ENCODE results near the gene HIC1.
"Not testable (repeated sequence)": the region's sequence is repeated elsewhere in the genome, so short reads cannot be mapped to it uniquely, and the experiment has no call there.

HIC1 gene, protein sequence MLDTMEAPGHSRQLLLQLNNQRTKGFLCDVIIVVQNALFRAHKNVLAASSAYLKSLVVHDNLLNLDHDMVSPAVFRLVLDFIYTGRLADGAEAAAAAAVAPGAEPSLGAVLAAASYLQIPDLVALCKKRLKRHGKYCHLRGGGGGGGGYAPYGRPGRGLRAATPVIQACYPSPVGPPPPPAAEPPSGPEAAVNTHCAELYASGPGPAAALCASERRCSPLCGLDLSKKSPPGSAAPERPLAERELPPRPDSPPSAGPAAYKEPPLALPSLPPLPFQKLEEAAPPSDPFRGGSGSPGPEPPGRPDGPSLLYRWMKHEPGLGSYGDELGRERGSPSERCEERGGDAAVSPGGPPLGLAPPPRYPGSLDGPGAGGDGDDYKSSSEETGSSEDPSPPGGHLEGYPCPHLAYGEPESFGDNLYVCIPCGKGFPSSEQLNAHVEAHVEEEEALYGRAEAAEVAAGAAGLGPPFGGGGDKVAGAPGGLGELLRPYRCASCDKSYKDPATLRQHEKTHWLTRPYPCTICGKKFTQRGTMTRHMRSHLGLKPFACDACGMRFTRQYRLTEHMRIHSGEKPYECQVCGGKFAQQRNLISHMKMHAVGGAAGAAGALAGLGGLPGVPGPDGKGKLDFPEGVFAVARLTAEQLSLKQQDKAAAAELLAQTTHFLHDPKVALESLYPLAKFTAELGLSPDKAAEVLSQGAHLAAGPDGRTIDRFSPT

DNA sequence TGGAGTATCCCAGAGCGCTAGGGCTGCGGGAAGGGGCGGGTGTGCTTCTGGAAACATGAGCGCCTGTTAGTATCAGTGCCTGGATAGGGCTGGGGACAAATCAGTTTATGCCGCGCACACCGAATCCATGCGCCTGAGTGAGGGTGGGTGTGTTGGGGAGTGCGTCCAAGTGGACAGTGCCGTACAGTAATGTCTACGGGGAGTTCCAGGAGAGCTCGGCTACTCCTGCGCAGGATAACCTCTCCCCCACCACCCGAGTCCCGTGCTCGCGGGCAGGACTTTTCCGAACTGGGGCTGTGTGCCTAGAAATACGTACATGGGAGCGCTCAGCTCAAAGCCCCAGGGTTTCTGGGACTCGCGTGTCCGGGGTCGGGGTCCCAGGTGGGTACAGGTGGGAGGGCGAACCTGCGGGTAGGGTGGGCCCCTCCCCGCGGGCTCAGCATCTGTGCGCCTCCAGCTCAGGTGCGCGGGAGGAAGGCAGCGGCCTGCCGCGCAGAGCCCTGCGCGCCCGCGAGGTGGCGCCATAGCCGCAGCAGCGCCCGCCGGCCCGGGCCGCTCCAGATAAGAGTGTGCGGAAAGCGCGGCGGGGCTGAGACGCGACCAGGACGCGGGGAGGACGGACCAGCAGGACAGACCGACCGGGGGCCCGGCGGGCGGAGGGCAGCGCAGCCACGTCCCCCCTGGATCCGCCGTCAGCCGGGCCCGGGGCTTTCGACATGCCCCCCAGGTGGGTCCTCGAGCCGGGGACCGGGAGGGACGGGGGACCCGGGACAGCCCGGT, at the start of gene HIC1:
Gene HIC1, plus strand, starts transcription at position 592 of the 780 bp plus-strand sequence. CDS start 1,588 bp downstream, outside the sequence.
- DNase-seq = peak; percentile 35

DNA sequence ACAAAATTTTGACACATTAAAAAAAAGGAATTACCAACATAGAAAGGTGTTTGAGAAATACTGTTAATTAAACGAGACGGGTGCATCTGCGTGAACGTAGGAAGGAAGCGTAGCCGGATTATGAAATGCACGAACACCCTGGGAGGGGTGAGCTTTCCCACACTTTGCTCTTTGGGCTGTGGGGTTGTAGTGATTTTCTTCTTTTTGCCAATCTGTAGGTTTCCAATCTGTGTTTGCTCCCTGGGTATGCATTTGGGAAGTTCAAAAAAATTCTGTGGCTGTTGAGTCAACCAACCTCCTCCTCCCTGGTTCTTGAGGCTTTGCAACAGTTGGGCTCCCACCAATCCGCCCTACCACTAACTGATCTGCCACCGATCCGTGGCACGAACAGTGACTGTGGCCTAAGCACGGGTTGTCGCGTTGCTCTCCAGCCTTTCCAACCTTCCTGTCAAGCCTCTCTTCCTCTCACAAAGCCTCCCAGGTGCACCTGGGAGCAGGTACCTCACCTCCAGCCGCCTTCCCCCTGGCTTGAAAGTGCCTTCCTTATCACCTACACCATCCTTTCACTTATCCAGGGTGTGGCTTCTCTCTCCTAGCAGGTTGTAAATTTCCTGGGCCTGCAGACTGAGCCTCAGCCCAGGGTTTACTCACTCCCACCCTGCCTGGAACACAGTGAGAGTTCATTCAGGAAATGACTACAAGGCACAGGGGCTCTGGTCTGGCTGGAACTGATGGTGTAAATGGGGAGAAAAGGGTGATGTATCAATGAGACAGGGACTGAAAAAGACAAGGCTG, 46.4 kb upstream of the HIC1 start:
- DNase-seq = no peak

DNA sequence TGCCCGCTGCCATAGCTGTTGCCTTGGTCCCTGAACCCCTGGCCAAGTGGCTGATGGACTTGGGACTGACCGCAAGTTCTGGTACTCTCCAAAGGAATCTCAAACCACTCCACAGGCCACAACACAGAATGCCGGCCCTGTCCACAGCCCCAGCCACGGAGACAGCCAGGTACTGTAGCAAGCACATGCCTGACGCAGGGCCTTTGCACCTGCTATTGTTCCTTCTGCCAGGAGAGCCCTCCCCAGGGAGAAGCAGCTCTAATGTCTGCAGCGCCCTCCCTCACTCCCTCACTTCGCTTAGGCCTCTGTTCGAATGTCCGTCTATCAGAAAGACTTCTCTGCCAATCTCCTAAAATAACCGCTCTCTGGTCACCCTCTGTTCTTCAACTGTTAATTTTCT, 45.2 kb upstream of the HIC1 start:
- DNase-seq = no peak

DNA sequence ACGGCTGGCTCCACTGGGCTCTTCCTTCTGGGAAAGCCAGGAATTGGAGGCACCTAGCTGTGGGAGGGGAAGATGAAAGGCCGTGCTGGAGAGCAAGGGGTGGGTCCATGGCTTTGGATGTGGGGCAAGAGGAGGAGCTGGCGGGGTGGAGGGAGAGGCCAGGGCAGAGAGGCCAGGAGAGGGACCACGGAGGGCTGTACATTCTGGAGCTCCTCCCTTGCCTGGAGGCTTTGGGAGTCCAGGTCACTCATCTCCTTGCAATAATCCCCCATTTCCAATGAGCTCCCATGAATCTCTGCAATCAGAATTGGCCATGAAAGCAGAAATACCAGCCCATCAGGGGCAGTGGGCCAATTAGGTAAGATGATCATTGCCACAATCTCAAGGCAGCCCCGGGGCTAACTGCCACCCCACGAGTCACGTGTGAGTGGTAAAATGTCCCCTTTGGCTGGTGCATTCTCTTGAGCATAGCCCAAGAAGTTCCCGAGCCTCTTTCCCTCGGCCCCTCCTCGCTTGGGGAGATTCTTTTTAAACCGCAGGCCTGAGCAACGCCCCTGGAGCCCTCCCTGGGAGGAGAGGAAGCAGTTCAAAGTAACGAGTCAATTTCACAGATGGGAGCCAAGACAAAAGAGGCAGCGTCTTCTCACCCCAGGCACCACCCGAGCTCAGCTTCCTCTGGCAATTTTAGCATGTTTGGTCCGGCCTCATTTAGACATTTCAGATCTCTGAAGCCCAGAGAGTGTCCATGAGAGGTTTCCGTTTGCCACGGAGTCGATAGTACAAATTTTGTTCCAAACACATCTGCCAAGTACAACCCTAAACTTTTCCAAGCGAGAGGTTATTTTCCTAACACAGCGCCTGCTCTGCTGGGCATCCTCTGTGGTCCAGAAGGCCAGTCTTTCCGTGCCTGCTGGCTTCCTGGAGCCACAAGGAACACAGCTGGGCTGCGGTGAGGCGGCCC, 43.2 kb upstream of the HIC1 start:
- no peak for DNase-seq

DNA sequence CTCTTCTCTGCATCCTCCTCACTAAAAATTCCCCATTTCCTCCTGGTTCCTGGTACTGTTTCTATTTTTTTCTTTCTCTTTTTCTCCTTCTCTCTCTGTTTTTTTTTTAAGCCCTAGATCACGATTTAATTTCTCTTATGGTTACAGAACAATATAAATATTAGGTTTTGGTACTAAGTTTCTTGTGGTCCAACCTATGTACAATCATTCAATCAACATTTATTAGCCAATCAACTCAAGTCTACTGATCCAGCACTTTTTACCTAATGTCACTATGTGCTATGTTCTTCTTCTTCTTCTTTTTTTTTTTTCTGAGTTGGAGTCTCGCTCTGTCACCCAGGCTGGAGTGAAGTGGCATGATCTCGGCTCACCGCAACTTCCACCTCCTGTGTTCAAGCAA, 42.4 kb upstream of the HIC1 start:
- DNase-seq = no peak

DNA sequence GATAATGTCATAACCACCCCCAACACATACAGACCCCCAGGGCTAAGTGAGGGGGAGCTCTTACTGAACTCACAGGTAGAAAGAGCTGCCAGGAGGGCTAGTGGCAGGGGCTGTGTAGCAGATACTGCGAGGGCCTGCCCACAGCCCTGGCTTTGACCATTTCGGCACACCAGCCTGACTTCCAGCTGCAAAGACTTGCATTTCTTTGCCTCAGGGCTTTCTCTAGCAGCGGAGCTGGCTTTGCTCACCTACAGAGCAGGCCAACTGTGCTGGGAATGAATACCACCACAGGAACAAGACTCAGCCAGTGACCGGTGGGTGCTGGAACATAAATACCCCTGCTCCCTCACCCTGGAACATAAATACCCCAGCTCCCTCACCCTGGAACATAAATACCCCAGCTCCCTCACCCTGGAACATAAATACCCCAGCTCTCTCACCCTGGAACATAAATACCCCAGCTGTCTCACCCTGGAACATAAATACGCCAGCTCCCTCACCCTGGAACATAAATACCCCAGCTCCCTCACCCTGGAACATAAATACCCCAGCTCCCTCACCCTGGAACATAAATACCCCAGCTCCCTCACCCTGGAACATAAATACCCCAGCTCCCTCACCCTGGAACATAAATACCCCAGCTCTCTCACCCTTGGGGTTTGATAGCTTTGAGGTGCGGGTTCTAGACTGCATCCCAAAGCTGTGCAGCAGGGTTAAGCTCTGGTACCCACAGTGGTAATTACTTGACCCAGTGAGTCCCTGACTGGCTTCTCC, 41.5 kb upstream of the HIC1 start:
- not testable (repeated sequence) for DNase-seq

DNA sequence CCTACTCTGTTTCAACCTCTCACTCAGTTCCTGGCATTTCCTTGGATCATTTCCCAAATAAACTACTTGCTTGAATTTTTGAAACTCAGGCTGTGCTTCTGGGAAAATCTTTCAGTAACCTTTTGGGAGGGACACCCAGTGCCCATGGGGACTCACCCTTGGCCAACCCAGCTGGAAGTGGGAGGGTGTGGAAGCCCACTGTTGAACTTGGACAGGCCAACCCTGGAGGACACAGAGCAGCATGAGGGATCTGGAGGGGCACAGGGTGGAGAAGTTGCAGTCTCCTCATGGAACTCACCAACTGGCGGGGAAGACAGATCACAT, 40.9 kb upstream of the HIC1 start:
- no peak for DNase-seq

DNA sequence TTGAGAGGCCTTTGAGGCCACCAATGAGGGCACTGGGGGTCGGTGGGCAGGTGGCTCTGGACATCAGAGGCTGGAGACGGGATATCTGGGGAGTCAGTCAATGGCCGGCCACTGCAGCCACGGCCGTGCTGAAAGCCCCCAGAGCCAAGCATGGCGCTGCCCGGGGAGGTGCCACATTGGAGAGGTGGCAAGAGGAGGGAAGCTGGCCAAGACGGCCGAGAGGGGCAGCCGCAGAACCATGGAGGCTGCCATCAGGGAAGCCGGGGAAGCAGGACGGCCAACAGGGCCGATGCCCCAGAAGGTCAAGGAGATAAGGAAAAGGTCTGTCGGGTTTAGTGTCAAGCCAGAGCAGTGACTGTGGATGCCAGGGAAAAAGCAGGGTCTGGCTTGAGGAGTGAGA, 39.6 kb upstream of the HIC1 start:
- no peak for DNase-seq

DNA sequence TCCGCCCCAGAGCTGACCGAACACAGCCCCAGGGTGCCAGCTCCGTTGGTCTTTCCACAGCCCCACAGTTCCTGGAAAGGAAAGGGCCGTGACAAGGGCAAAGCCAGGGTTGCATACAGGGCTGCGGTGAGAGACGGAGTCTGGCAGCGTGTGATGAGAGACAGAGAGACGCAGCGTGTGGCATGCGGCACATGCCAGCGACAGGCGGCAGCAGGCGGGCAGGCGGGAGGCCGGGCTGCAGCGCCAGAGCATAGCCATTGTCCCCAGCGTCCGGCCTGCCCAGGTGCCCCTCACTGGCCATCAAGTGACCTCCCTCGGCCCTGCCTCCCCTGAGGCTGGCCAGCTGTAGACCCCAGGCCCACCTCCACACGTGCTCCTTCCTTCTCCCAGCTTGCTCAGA, 38.4 kb upstream of the HIC1 start:
- no peak for DNase-seq

DNA sequence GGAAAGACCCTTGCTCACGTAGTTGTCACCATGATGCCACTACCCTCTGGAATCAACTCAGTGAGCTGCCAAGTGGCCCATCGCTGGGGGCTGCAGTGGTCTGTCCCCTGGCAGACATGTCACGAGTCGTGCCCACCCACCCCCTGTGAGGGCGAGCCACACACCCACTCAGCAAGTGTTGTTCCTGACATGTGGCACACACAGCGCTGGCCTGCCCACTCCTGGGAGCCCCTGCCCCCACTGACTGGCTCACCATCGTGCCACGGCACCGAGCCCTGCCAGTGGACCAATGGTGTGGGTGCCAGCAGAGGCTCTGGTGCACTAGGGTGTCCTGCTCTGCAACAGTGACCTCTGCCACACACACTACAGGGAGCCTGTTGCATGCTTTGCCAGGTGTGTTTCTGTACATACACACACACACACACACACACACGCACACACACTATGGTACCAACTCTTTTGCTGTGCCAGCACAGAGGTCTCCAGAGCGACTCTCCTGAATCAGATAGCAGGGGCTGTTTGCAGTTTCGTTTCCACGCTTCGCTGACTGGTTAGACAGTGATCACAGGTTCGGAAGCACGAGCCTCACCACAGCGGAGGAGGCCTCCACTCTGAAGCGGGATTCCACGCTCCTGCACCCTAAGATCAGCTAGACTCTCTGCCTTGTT, 37.5 kb upstream of the HIC1 start:
- DNase-seq = no peak

DNA sequence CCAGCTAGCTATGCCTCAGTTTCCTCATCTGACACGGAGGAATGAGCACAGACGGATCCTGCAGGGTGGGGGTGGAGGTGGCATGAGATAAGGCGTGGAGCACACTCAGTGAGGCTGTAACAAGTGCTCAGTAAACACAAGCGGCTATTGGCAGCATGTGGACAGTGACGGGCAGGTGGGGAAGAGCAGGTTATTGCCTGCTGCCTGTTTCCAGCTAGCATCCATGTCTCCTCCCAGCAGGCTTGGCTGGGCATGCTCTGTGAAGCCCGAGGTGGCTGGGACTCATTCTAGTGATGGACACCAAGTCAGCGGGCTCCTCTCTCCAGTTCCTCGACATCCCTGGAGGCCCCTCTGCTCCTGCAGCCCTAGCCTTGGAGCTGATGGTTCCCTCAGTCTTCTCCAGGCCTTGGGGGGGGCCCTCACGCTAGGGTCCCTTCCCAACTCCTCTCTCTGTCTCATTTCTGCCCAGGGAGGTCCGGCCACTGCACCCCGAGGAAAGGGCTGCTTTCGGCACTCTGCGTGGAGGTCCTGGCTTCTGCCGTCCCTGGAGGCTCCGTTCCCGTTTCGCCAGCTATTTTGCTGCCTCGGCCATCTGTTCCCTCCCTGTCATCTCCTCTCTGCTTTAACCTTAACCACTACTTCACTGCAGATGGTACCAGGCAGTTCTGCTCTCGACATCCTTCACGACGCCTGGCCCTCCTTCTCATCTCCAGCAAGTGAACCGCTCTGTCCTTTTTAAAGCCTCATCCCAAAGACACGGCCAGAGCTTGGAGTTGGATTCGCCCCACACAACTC, 36.0 kb upstream of the HIC1 start:
- DNase-seq = no peak

DNA sequence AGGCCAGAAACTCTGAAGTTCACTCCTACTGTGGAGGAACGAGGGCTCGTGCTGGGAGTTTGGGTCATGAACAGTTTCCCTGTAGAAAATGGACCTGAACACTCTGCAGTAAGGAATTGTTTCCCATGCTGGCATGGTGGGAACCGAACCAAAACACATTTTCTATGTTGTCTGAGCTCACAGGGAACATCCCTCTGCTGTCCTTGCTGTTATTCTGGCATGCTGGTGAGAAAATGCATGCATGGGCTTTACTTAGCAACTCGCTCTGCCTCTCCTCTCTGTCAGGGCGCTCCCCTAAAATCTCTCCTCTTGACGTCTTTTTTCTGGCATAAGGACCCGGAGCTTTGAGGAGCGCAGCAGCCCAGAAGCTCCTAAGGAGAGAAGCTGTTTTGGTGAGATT, 35.2 kb upstream of the HIC1 start:
- DNase-seq = no peak

DNA sequence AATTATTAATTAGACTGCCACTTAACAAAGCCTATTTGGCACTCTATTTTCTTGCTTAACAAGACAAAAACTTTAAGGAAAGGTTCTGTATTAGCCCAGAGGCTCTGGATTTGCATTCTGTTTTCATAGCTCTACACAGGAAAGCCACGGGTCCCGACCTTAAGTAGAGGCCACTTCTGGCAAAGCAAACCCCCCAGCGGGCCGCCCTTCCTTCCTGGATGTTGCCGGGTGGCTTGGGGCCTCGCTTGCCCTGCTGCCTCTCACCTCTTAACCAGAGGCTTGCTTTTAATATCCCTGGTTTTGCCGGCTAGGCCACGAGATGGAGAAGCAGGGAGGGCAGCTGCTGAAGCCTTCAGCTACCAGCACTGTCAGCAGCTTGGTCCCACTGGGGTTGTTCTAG, 34.2 kb upstream of the HIC1 start:
- DNase-seq = no peak

DNA sequence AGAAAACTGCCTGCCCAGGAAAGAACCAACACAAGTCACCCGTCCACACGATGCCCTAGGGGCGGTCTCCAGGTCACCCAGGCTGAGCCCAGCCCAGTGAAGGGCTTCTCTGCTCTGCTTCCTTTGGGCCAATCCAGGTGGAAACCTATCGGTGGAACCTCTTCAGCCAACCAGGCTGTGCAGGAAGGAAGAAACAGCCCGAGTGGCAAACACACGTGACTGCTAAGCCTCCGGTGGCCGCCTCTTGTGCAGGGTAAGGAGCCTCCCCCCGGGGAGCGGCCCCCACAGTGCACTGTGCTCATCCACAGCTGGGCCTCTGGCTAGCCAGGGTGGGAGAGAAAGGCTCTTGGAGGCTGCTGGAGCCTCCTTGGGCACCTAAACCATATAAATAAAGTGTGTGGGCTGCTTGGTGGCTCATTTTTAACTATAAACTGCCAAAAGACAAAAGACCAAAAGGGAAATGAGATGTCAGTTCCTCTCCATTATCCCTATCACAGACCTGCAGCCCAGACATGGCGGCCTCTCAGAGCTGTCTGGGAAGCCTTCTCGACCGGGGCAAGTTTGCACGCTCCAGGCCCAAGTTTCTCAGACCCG, 32.2 kb upstream of the HIC1 start:
- DNase-seq = no peak

DNA sequence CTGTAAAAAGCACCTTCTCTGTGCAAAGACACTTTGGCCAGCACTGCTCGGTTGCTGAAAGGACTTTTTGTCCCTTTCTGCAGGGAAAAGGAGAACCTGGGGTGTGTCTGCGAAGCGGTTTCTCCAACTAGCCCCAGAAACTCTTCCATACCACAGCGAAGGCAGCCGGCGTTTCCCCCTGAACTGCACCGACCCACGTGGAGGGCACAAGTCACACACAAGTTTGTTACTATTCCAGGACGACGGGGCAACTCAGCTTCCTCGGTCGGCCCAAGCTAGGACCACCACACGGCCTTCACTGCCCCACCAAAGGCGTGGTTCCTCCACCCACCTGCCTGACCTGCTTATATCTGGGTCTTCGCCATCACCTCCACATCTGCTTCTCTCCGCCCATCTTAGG, 31.6 kb upstream of the HIC1 start:
- no peak for DNase-seq

DNA sequence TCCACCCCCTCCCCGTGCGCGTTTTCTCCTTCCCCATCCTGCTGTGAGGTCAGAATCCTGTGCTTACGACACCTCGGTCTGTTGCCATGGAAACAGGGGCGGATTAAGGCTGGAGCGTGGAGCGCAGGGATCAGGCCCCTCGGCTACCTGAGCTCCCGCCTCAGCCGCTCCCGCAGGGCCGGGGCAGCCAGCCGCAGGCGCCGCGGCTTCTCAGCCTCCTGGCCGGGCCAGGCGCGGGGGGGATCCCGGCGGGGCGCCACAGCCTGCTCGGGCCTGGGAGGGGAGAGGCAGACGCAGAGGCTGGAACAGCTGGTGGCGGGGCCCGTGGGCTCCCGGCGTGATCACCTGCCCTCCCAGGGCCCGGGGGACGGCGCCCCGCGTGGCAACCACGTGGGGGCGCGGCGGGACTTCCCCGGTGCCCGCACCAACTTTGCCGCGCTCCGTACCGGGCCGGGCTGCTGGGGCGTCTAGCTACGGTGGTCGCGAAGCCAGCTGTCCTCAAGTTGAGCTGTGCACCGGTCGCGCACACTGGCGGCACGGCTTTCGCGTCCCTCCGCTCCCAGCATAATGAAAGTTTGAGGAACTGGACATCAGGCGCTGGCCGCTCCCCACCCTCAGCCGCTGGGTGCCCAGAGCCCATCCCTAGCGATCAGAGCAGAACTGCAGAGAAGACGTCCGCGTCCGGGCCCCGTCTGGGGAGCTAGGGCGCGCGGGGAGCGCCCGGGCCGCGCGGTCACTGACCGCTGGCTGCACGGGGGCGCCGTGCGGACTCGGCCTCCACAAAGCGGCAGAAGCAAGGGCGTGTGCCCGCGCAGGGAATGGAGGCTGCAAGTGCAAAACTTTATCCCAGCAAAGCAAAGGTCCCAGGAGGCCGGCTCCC, 31.0 kb upstream of the HIC1 start:
- no peak for DNase-seq

DNA sequence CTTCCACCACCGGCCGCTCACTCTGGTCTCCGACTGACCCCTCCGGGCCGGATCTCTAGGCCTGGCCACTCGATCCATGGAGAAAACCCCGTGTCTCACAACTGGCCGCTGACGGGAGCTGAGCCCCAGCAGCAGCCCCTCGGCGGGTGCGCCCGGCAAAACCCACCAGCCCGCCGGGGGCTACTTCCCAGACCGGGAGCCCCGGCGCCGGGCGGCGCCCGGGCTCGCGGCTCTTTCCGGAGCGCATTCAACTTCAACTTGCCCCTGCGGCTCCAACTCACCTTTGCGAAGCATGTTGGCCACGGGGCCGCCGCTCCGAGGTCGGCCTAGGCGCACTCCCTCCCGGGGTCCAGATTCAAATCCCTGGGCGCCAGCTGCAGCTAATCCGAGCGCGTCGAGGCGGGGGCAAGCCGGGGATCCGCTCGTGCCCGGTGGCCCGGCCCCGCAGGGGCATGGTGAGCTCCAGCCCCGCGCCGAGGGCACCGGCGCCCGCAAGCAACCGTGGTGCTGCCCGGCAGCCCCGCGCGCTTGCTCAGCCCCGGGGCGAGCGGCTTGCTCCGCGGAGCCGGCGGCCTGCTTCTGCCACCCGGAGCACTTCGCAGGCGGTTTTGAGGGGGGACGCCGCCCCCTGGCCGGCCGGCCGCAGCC, 30.2 kb upstream of the HIC1 start:
- no peak for DNase-seq

DNA sequence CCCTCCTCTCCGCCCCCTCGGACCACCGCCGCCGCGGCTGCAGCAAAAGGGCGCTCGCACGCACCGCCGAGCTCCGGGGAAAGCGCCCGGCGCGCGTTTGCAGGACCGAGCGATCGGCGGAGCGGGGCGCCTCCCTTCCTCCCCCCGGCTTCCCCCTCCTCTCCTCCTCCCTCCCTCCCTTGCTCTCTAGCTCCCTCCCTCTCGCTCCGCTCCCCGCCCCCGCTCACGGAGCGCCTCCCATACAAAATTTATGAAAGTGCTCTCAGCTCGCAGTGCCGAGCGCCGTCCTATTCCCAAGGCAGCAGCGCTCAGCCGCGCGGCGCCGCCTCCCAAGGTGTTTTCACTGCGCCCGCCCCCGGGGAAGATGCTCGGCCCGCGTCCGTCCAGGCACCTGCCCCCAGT, 29.7 kb upstream of the HIC1 start, which contains the start of gene RTN4RL1:
Gene RTN4RL1, minus strand, starts transcription at position 115 of the 402 bp plus-strand sequence. CDS start 469 bp downstream, outside the sequence.
- DNase-seq = no peak

Data from KG1 (cell line).